Measurements from ENCODE around the gene ADAMTS13. TPM values are rescaled to one million over a fixed set of nuclear protein-coding genes. Genes with fewer than 3 reads are reported as not detected.
"Not testable (repeated sequence)": the region's sequence is repeated elsewhere in the genome, so short reads cannot be mapped to it uniquely, and the experiment has no call there.

The ADAMTS13 gene
- total and polyA plus RNA-seq, 5 experiments from 2014 or later = 0.10 to 4.0 (median 0.99) TPM

- ATAC-seq = no peak
- Mint-ChIP-seq H3K4me3 (no peak overlapping the region), H3K27ac (no peak overlapping the region), H3K4me1 (peaks cover 0 to 3% (median 0%) of the 10 kb centered on the region in 4 donors), H3K9me3 (no peaks in the 10 kb centered on the region), H3K27me3 (peaks cover 0 to 2% (median 0%) of the 10 kb centered on the region in 5 donors), H3K36me3 (no peaks in the 10 kb centered on the region)
- no peak for DNase-seq
- POLR2A ChIA-PET = no interaction called here
Measured at GRCh38 chr9:133382507-133383141, 39.5 kb upstream of the ADAMTS13 start.

- ATAC-seq = no peak
- DNase-seq = no peak
- H3K4me1 Mint-ChIP-seq = no peaks in the 10 kb centered on the region
- no peak overlapping the region for H3K27ac Mint-ChIP-seq
- no peak overlapping the region for H3K4me3 Mint-ChIP-seq
- H3K36me3 Mint-ChIP-seq = no peaks in the 10 kb centered on the region
- H3K9me3 Mint-ChIP-seq = no peaks in the 10 kb centered on the region
- peaks cover 0 to 3% (median 0%) of the 10 kb centered on the region in 5 donors for H3K27me3 Mint-ChIP-seq
- POLR2A ChIA-PET = no interaction called here
Measured at GRCh38 chr9:133383438-133383837, 38.7 kb upstream of the ADAMTS13 start.

- Mint-ChIP-seq H3K4me1 (no peaks in the 10 kb centered on the region), H3K4me3 (no peak overlapping the region)
- POLR2A ChIA-PET = interaction anchor here (0.7 kb wide), 1 partner anchor 28 kb away, joined by 5 read pairs; the partner anchor contains the start of genes SURF1 and SURF2
Measured at GRCh38 chr9:133384736-133385321, 37.3 kb upstream of the ADAMTS13 start.

GRCh38 chr9:133385452-133385851, 36.7 kb upstream of the ADAMTS13 start:
- no peaks in the 10 kb centered on the region for H3K4me1 Mint-ChIP-seq
- no peaks in the 10 kb centered on the region for H3K9me3 Mint-ChIP-seq
- POLR2A ChIA-PET = interaction anchor here (0.7 kb wide), 1 partner anchor 29 kb away, joined by 5 read pairs; the partner anchor contains the start of genes SURF1 and SURF2
- DNase-seq (no peak), ATAC-seq (no peak)
- no peak overlapping the region for H3K27ac Mint-ChIP-seq
- no peaks in the 10 kb centered on the region for H3K36me3 Mint-ChIP-seq
- no peak overlapping the region for H3K4me3 Mint-ChIP-seq
- H3K27me3 Mint-ChIP-seq = peaks cover 0 to 12% (median 2%) of the 10 kb centered on the region in 5 donors

More at GRCh38 chr9:133384736-133385321, 37.3 kb upstream of the ADAMTS13 start:
- ATAC-seq (no peak), DNase-seq (no peak)
- H3K27me3 Mint-ChIP-seq = peaks cover 0 to 6% (median 0%) of the 10 kb centered on the region in 5 donors
- H3K27ac Mint-ChIP-seq = no peak overlapping the region
- no peaks in the 10 kb centered on the region for H3K9me3 Mint-ChIP-seq
- no peaks in the 10 kb centered on the region for H3K36me3 Mint-ChIP-seq

GRCh38 chr9:133386338-133386737, 35.8 kb upstream of the ADAMTS13 start:
- DNase-seq (no peak), ATAC-seq (no peak)
- H3K36me3 Mint-ChIP-seq = no peaks in the 10 kb centered on the region
- H3K4me3 Mint-ChIP-seq = no peak overlapping the region
- H3K4me1 Mint-ChIP-seq = no peaks in the 10 kb centered on the region
- H3K27ac Mint-ChIP-seq = no peak overlapping the region
- H3K27me3 Mint-ChIP-seq = peaks cover 0 to 17% (median 2%) of the 10 kb centered on the region in 5 donors
- no peaks in the 10 kb centered on the region for H3K9me3 Mint-ChIP-seq
- POLR2A ChIA-PET = interaction anchor here (0.6 to 0.9 kb wide), 2 partner anchors 92 to 96 kb away, joined by 3 to 4 read pairs; partner anchors contain the start of gene SLC2A6

- H3K9me3 Mint-ChIP-seq = no peaks in the 10 kb centered on the region
- DNase-seq (no peak), ATAC-seq (no peak)
- no peak overlapping the region for H3K4me3 Mint-ChIP-seq
- H3K27me3 Mint-ChIP-seq = peaks cover 0 to 17% (median 2%) of the 10 kb centered on the region in 5 donors
- no peaks in the 10 kb centered on the region for H3K36me3 Mint-ChIP-seq
- no peak overlapping the region for H3K27ac Mint-ChIP-seq
- POLR2A ChIA-PET = interaction anchor here (0.5 kb wide), 1 partner anchor 31 kb away, joined by 6 read pairs; the partner anchor contains the start of genes SURF1 and SURF2
- no peaks in the 10 kb centered on the region for H3K4me1 Mint-ChIP-seq
Measured at GRCh38 chr9:133387680-133388079, 34.5 kb upstream of the ADAMTS13 start.

GRCh38 chr9:133389025-133389557, 33.1 kb upstream of the ADAMTS13 start:
- no peak overlapping the region for H3K4me3 Mint-ChIP-seq
- POLR2A ChIA-PET = no interaction called here
- DNase-seq = no peak
- ATAC-seq = no peak
- peaks cover 0 to 17% (median 2%) of the 10 kb centered on the region in 5 donors for H3K27me3 Mint-ChIP-seq
- no peaks in the 10 kb centered on the region for H3K9me3 Mint-ChIP-seq
- H3K36me3 Mint-ChIP-seq = no peaks in the 10 kb centered on the region
- H3K27ac Mint-ChIP-seq = no peak overlapping the region
- no peaks in the 10 kb centered on the region for H3K4me1 Mint-ChIP-seq

- no peaks in the 10 kb centered on the region for H3K36me3 Mint-ChIP-seq
- no peak overlapping the region for H3K27ac Mint-ChIP-seq
- POLR2A ChIA-PET = no interaction called here
- H3K9me3 Mint-ChIP-seq = no peaks in the 10 kb centered on the region
- no peak overlapping the region for H3K4me3 Mint-ChIP-seq
- H3K4me1 Mint-ChIP-seq = no peaks in the 10 kb centered on the region
- DNase-seq (no peak), ATAC-seq (no peak)
- H3K27me3 Mint-ChIP-seq = peaks cover 0 to 17% (median 2%) of the 10 kb centered on the region in 5 donors
Measured at GRCh38 chr9:133389562-133389961, 32.6 kb upstream of the ADAMTS13 start.

GRCh38 chr9:133390713-133391112, 31.5 kb upstream of the ADAMTS13 start:
- Mint-ChIP-seq H3K36me3 (no peaks in the 10 kb centered on the region), H3K4me1 (no peaks in the 10 kb centered on the region), H3K27me3 (peaks cover 0 to 17% (median 2%) of the 10 kb centered on the region in 5 donors), H3K9me3 (no peaks in the 10 kb centered on the region), H3K4me3 (no peak overlapping the region), H3K27ac (no peak overlapping the region)
- ATAC-seq (no peak), DNase-seq (no peak)
- POLR2A ChIA-PET = no interaction called here

GRCh38 chr9:133391449-133391848, 30.7 kb upstream of the ADAMTS13 start:
- POLR2A ChIA-PET = interaction anchor here (0.8 kb wide), 1 partner anchor 11 kb away, joined by 4 read pairs; no protein-coding TSS in a partner anchor
- not testable (repeated sequence) for H3K27ac Mint-ChIP-seq, ATAC-seq, H3K4me3 Mint-ChIP-seq, H3K4me1 Mint-ChIP-seq, DNase-seq, H3K9me3 Mint-ChIP-seq, H3K36me3 Mint-ChIP-seq
- H3K27me3 Mint-ChIP-seq = peaks cover 0 to 17% (median 2%) of the 10 kb centered on the region in 5 donors

- not testable (repeated sequence) for H3K9me3 Mint-ChIP-seq, ATAC-seq, H3K36me3 Mint-ChIP-seq, H3K4me3 Mint-ChIP-seq, H3K27ac Mint-ChIP-seq, H3K4me1 Mint-ChIP-seq, DNase-seq
- peaks cover 0 to 17% (median 2%) of the 10 kb centered on the region in 5 donors for H3K27me3 Mint-ChIP-seq
- POLR2A ChIA-PET = interaction anchor here (0.6 to 0.8 kb wide), 2 partner anchors 8 to 10 kb away, joined by 3 to 4 read pairs; no protein-coding TSS in a partner anchor
Measured at GRCh38 chr9:133392308-133392707, 29.9 kb upstream of the ADAMTS13 start.

- H3K4me1 Mint-ChIP-seq = peaks cover 0 to 2% (median 0%) of the 10 kb centered on the region in 4 donors
- DNase-seq (no peak), ATAC-seq (no peak)
- no peaks in the 10 kb centered on the region for H3K36me3 Mint-ChIP-seq
- peaks cover 0 to 17% (median 2%) of the 10 kb centered on the region in 5 donors for H3K27me3 Mint-ChIP-seq
- H3K9me3 Mint-ChIP-seq = no peaks in the 10 kb centered on the region
- POLR2A ChIA-PET = no interaction called here
- H3K27ac Mint-ChIP-seq = no peak overlapping the region
- no peak overlapping the region for H3K4me3 Mint-ChIP-seq
Measured at GRCh38 chr9:133393399-133393798, 28.8 kb upstream of the ADAMTS13 start.

- H3K9me3 Mint-ChIP-seq = no peaks in the 10 kb centered on the region
- H3K36me3 Mint-ChIP-seq = no peaks in the 10 kb centered on the region
- DNase-seq (no peak), ATAC-seq (no peak)
- no peak overlapping the region for H3K4me3 Mint-ChIP-seq
- POLR2A ChIA-PET = interaction anchor here (1.5 kb wide), 1 partner anchor 9 kb away, joined by 4 read pairs; no protein-coding TSS in a partner anchor
- H3K4me1 Mint-ChIP-seq = peaks cover 0 to 2% (median 0%) of the 10 kb centered on the region in 4 donors
- H3K27ac Mint-ChIP-seq = peak overlapping the region in 1 of 10 donors; percentile 37
- peaks cover 0 to 11% (median 0%) of the 10 kb centered on the region in 5 donors for H3K27me3 Mint-ChIP-seq
Measured at GRCh38 chr9:133394687-133395271, 27.4 kb upstream of the ADAMTS13 start.

Data from naive thymus-derived CD8-positive, alpha-beta T cell (primary cell).